Measurements from ENCODE around the gene SAMM50. TPM values are rescaled to one million over a fixed set of nuclear protein-coding genes. Genes with fewer than 3 reads are reported as not detected.
A peak's percentile ranks its signal among the peaks of the same experiment; 100 is the strongest.

SAMM50 gene
- total RNA-seq, 2 donors from 2014 or later = 54.4 to 56.0 TPM

GRCh38 chr22:43919106-43919973, 35.9 kb upstream of the SAMM50 start:
- H3K4me3 Mint-ChIP-seq = no peak overlapping the region
- H3K4me1 Mint-ChIP-seq = peaks cover 4% of the 10 kb centered on the region
- 94 to 98% methylated on average over 9 to 16 of the region's 16 CpGs for WGBS, 2 experiments (ENCODE audit: insufficient coverage in 1 of 2, insufficient read length in 1 of 2)
- no peak overlapping the region for H3K27ac Mint-ChIP-seq
- H3K9me3 ChIP-seq (ENCODE audit: control insufficient read depth, low read length) = no peaks in the 10 kb centered on the region
- H3K4me1 ChIP-seq (ENCODE audit: control insufficient read depth, insufficient read depth, low read length) = no peaks in the 10 kb centered on the region
- peaks cover 13% of the 10 kb centered on the region for H3K27me3 Mint-ChIP-seq (ENCODE audit: insufficient read depth)
- H3K36me3 Mint-ChIP-seq (ENCODE audit: low read depth) = no peaks in the 10 kb centered on the region
- no peaks in the 10 kb centered on the region for H3K27me3 ChIP-seq (ENCODE audit: control insufficient read depth, insufficient read depth, low read length, poor library complexity, severe bottlenecking)
- no peaks in the 10 kb centered on the region for H3K9me3 Mint-ChIP-seq
- DNase-seq = no peak
- H3K36me3 ChIP-seq (ENCODE audit: control insufficient read depth, insufficient read depth, low read length) = no peaks in the 10 kb centered on the region
- no peak overlapping the region for H3K4me3 ChIP-seq (ENCODE audit: low read length)
- no peak overlapping the region for H3K9ac ChIP-seq (ENCODE audit: extremely low read depth, low read length, poor library complexity, severe bottlenecking)
- H3K27ac ChIP-seq (ENCODE audit: low read depth, low read length) = no peak overlapping the region
- no peak for TF ChIP-seq CTCF (conservative IDR thresholded peaks at IDR 0.05)

- 71 to 96% methylated on average over 2 to 4 of the region's 4 CpGs for WGBS, 2 experiments (ENCODE audit: insufficient coverage in 1 of 2, insufficient read length in 1 of 2)
- H3K4me3 ChIP-seq (ENCODE audit: low read length) = no peak overlapping the region
- H3K27ac ChIP-seq (ENCODE audit: low read depth, low read length) = no peak overlapping the region
These were observed 33.9 kb upstream of the SAMM50 start for GRCh38 chr22:43921370-43921769.

GRCh38 chr22:43922123-43922522, 33.1 kb upstream of the SAMM50 start:
- Histone ChIP-seq H3K27ac (ENCODE audit: low read depth, low read length) (no peak overlapping the region), H3K9ac (ENCODE audit: extremely low read depth, low read length, poor library complexity, severe bottlenecking) (no peak overlapping the region), H3K4me1 (ENCODE audit: control insufficient read depth, insufficient read depth, low read length) (peaks cover 10% of the 10 kb centered on the region), H3K27me3 (ENCODE audit: control insufficient read depth, insufficient read depth, low read length, poor library complexity, severe bottlenecking) (no peaks in the 10 kb centered on the region), H3K36me3 (ENCODE audit: control insufficient read depth, insufficient read depth, low read length) (peaks cover 8% of the 10 kb centered on the region), H3K9me3 (ENCODE audit: control insufficient read depth, low read length) (no peaks in the 10 kb centered on the region), H3K4me3 (ENCODE audit: low read length) (no peak overlapping the region)
- peak; percentile 71 for DNase-seq
- 60 to 90% methylated on average over 1 to 3 of the region's 3 CpGs for WGBS, 2 experiments (ENCODE audit: insufficient coverage in 1 of 2, insufficient read length in 1 of 2)
- TF ChIP-seq CTCF (conservative IDR thresholded peaks at IDR 0.05) = peak; percentile 61
- Mint-ChIP-seq H3K27ac (no peak overlapping the region), H3K9me3 (no peaks in the 10 kb centered on the region), H3K4me1 (peaks cover 22% of the 10 kb centered on the region), H3K4me3 (no peak overlapping the region), H3K27me3 (ENCODE audit: insufficient read depth) (peaks cover 13% of the 10 kb centered on the region), H3K36me3 (ENCODE audit: low read depth) (peaks cover 8% of the 10 kb centered on the region)

More at GRCh38 chr22:43921370-43921769, 33.9 kb upstream of the SAMM50 start:
- no peak overlapping the region for H3K9ac ChIP-seq (ENCODE audit: extremely low read depth, low read length, poor library complexity, severe bottlenecking)
- no peaks in the 10 kb centered on the region for H3K27me3 ChIP-seq (ENCODE audit: control insufficient read depth, insufficient read depth, low read length, poor library complexity, severe bottlenecking)
- no peak for TF ChIP-seq CTCF (conservative IDR thresholded peaks at IDR 0.05)
- H3K9me3 ChIP-seq (ENCODE audit: control insufficient read depth, low read length) = no peaks in the 10 kb centered on the region
- peaks cover 6% of the 10 kb centered on the region for H3K4me1 ChIP-seq (ENCODE audit: control insufficient read depth, insufficient read depth, low read length)
- Mint-ChIP-seq H3K9me3 (no peaks in the 10 kb centered on the region), H3K36me3 (ENCODE audit: low read depth) (peaks cover 2% of the 10 kb centered on the region), H3K27ac (no peak overlapping the region), H3K27me3 (ENCODE audit: insufficient read depth) (peaks cover 13% of the 10 kb centered on the region), H3K4me3 (no peak overlapping the region), H3K4me1 (peaks cover 18% of the 10 kb centered on the region)
- no peak for DNase-seq
- H3K36me3 ChIP-seq (ENCODE audit: control insufficient read depth, insufficient read depth, low read length) = peaks cover 1% of the 10 kb centered on the region
